Activated T-cell treated with anti-CD3 and anti-CD28 coated beads, Interleukin-2, amount 50 U/mL, for 24 hours (primary cell): ENCODE results near the gene FAN1.

ENCODE experiments used
- DNase-seq: peaks from one replicate; pipeline ENCODE4 v3.0.0-alpha.2; 2020
- H3K27ac Mint-ChIP-seq: 2 replicates; pipeline ENCODE4 v1.8.0; 2020; ENCODE audit warnings: mild to moderate bottlenecking, mixed read lengths
- H3K27me3 Mint-ChIP-seq: 2 replicates; pipeline ENCODE4 v1.8.0; 2020; ENCODE audit warnings: mixed read lengths
- H3K36me3 Mint-ChIP-seq: 2 replicates; pipeline ENCODE4 v1.8.0; 2020; ENCODE audit warnings: low read depth, mixed read lengths
- H3K4me1 Mint-ChIP-seq: 2 replicates; pipeline ENCODE4 v1.8.0; 2020; ENCODE audit warnings: low read depth, mixed read lengths
- H3K4me3 Mint-ChIP-seq: 2 replicates; pipeline ENCODE4 v1.8.0; 2020; ENCODE audit warnings: mild to moderate bottlenecking, moderate library complexity, mixed read lengths
- H3K9me3 Mint-ChIP-seq: 2 replicates; pipeline ENCODE4 v1.8.0; 2020; ENCODE audit warnings: mixed read lengths

Gene FAN1

DNA sequence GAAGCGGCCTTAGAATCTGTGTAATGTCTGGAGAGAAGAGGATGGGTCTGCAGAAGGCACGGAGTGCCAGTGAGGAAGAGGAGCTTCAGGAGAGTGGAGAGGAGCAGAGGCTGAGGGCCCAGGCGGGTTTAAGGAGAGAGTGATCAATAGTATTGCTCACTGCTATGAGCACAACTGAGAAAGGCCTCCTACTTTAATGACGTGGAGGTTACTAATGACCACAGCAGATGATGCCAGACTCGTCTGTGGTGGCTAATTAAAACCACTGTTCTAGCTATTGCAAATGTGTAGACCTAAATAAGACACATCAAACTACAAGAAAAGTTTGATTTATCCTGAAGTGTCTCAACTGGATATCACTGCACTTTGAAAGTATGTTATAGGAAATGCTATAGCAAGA lies 54.5 kb downstream of the FAN1 start:
- no peak overlapping the region for H3K4me3 Mint-ChIP-seq
- H3K9me3 Mint-ChIP-seq = no peaks in the 10 kb centered on the region
- no peak for DNase-seq
- H3K27ac Mint-ChIP-seq = peak overlapping the region; percentile 5
- H3K27me3 Mint-ChIP-seq = no peaks in the 10 kb centered on the region
- peaks cover 10% of the 10 kb centered on the region for H3K4me1 Mint-ChIP-seq
- peaks cover 78% of the 10 kb centered on the region for H3K36me3 Mint-ChIP-seq

GRCh38 chr15:30962079-30962478 lies 58.4 kb downstream of the FAN1 start:
- H3K27ac Mint-ChIP-seq = peak overlapping the region; percentile 5
- H3K4me1 Mint-ChIP-seq = peaks cover 20% of the 10 kb centered on the region
- H3K36me3 Mint-ChIP-seq = peaks cover 70% of the 10 kb centered on the region
- no peak overlapping the region for H3K4me3 Mint-ChIP-seq
- DNase-seq = no peak
- no peaks in the 10 kb centered on the region for H3K27me3 Mint-ChIP-seq
- H3K9me3 Mint-ChIP-seq = no peaks in the 10 kb centered on the region

GRCh38 chr15:30962659-30963058 lies 58.9 kb downstream of the FAN1 start:
- H3K36me3 Mint-ChIP-seq = peaks cover 69% of the 10 kb centered on the region
- H3K27ac Mint-ChIP-seq = peak overlapping the region; percentile 5
- peaks cover 22% of the 10 kb centered on the region for H3K4me1 Mint-ChIP-seq
- no peak for DNase-seq
- no peaks in the 10 kb centered on the region for H3K9me3 Mint-ChIP-seq
- no peak overlapping the region for H3K4me3 Mint-ChIP-seq
- no peaks in the 10 kb centered on the region for H3K27me3 Mint-ChIP-seq

DNA sequence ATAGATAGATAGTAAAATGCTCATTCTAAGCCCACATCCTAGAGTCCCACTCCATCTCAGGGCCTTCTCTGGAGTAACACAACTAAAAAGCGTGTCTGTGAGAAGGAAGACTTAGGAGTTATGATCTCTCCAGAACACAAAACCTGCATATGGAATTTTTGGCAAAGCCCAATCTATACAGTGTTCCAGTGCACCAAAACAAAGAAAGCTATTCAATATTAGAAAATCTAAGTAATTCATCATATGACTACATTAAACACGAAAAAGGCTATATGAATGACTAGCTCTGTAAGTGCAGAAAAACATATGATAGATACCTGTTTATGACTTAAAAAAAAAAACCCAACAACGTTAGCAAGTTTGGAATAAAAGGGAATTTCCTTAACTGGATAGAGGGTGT lies 60.0 kb downstream of the FAN1 start:
- H3K27ac Mint-ChIP-seq = no peak overlapping the region
- peaks cover 24% of the 10 kb centered on the region for H3K4me1 Mint-ChIP-seq
- no peak for DNase-seq
- H3K27me3 Mint-ChIP-seq = no peaks in the 10 kb centered on the region
- no peaks in the 10 kb centered on the region for H3K9me3 Mint-ChIP-seq
- no peak overlapping the region for H3K4me3 Mint-ChIP-seq
- H3K36me3 Mint-ChIP-seq = peaks cover 61% of the 10 kb centered on the region

- Mint-ChIP-seq H3K9me3 (no peaks in the 10 kb centered on the region), H3K36me3 (peaks cover 68% of the 10 kb centered on the region), H3K27me3 (no peaks in the 10 kb centered on the region), H3K27ac (peak overlapping the region; percentile 12), H3K4me1 (peaks cover 25% of the 10 kb centered on the region), H3K4me3 (no peak overlapping the region)
- no peak for DNase-seq
Measured at GRCh38 chr15:30969724-30970123, 66.0 kb downstream of the FAN1 start.

GRCh38 chr15:30973379-30973778 lies 69.7 kb downstream of the FAN1 start:
- Mint-ChIP-seq H3K4me3 (no peak overlapping the region), H3K9me3 (no peaks in the 10 kb centered on the region), H3K27me3 (no peaks in the 10 kb centered on the region), H3K4me1 (peaks cover 24% of the 10 kb centered on the region), H3K36me3 (peaks cover 64% of the 10 kb centered on the region), H3K27ac (no peak overlapping the region)
- DNase-seq = no peak

- no peak for DNase-seq
- peaks cover 66% of the 10 kb centered on the region for H3K36me3 Mint-ChIP-seq
- H3K9me3 Mint-ChIP-seq = no peaks in the 10 kb centered on the region
- H3K4me1 Mint-ChIP-seq = peaks cover 25% of the 10 kb centered on the region
- no peak overlapping the region for H3K4me3 Mint-ChIP-seq
- H3K27me3 Mint-ChIP-seq = no peaks in the 10 kb centered on the region
- no peak overlapping the region for H3K27ac Mint-ChIP-seq
Measured at GRCh38 chr15:30974112-30974511, 70.4 kb downstream of the FAN1 start.

GRCh38 chr15:30978328-30978727 lies 74.6 kb downstream of the FAN1 start:
- H3K27me3 Mint-ChIP-seq = no peaks in the 10 kb centered on the region
- no peak overlapping the region for H3K4me3 Mint-ChIP-seq
- no peak overlapping the region for H3K27ac Mint-ChIP-seq

DNA sequence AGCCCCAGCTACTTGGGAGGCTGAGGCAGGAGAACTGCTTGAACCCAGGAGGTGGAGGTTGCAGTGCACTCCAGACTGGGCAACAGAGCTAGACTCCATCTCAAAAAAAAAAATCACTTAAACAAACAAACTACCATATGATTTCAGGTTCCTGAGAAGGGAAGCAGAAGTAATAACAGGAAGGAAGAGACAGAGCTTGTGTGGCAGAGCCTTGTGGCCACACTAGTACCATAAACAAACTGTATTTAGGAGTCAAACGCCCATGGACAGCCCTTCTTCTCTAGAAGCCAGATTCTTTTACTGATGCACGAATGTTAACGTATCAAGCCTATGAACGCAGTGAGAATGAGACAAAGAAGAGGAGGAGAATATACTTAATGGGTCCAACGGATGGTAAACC lies 75.7 kb downstream of the FAN1 start:
- H3K27ac Mint-ChIP-seq = no peak overlapping the region
- no peak for DNase-seq
- H3K9me3 Mint-ChIP-seq = no peaks in the 10 kb centered on the region
- H3K4me3 Mint-ChIP-seq = no peak overlapping the region
- peaks cover 41% of the 10 kb centered on the region for H3K4me1 Mint-ChIP-seq
- H3K36me3 Mint-ChIP-seq = peaks cover 63% of the 10 kb centered on the region
- H3K27me3 Mint-ChIP-seq = no peaks in the 10 kb centered on the region

More at GRCh38 chr15:30978328-30978727, 74.6 kb downstream of the FAN1 start:
- Mint-ChIP-seq H3K4me1 (peaks cover 30% of the 10 kb centered on the region), H3K36me3 (peaks cover 68% of the 10 kb centered on the region), H3K9me3 (no peaks in the 10 kb centered on the region)
- DNase-seq = no peak

GRCh38 chr15:30984118-30984517 lies 80.4 kb downstream of the FAN1 start:
- DNase-seq = no peak
- Mint-ChIP-seq H3K4me1 (peaks cover 64% of the 10 kb centered on the region), H3K36me3 (peaks cover 62% of the 10 kb centered on the region), H3K27me3 (no peaks in the 10 kb centered on the region), H3K4me3 (no peak overlapping the region), H3K27ac (no peak overlapping the region), H3K9me3 (no peaks in the 10 kb centered on the region)

GRCh38 chr15:30984542-30984941 lies 80.8 kb downstream of the FAN1 start:
- Mint-ChIP-seq H3K4me3 (no peak overlapping the region), H3K36me3 (peaks cover 58% of the 10 kb centered on the region), H3K9me3 (no peaks in the 10 kb centered on the region), H3K27ac (peak overlapping the region; percentile 44), H3K27me3 (no peaks in the 10 kb centered on the region), H3K4me1 (peaks cover 61% of the 10 kb centered on the region)
- DNase-seq = no peak

DNA sequence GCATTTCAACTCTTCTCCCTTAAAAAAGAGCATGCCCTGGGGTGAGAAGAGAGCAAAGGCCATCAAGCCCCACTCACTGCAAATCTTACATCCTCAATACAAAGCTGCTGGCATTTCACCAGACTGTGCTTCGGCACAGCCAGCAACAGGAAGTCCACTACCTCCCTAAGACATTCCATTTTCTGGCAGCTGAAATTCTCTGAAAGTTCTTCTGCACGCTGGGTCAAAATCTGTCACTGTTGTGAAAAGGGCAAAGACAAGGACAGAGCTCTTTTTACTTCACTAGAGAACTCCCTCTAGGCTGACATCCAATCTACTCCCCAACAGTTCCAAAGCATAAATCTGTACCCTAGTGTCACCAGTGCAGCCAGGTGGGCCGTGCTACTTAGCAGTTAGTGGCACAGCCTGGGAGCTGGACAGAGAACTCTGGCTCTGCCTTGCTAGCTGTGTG lies 81.4 kb downstream of the FAN1 start:
- DNase-seq = no peak
- H3K36me3 Mint-ChIP-seq = peaks cover 52% of the 10 kb centered on the region
- H3K27me3 Mint-ChIP-seq = no peaks in the 10 kb centered on the region
- H3K9me3 Mint-ChIP-seq = no peaks in the 10 kb centered on the region
- H3K4me1 Mint-ChIP-seq = peaks cover 60% of the 10 kb centered on the region
- H3K27ac Mint-ChIP-seq = peak overlapping the region; percentile 44
- H3K4me3 Mint-ChIP-seq = no peak overlapping the region

GRCh38 chr15:30990036-30990435 lies 86.3 kb downstream of the FAN1 start:
- DNase-seq = no peak
- peaks cover 24% of the 10 kb centered on the region for H3K36me3 Mint-ChIP-seq
- peaks cover 41% of the 10 kb centered on the region for H3K4me1 Mint-ChIP-seq
- H3K9me3 Mint-ChIP-seq = no peaks in the 10 kb centered on the region
- no peak overlapping the region for H3K27ac Mint-ChIP-seq
- no peaks in the 10 kb centered on the region for H3K27me3 Mint-ChIP-seq
- peak overlapping the region; percentile 90 for H3K4me3 Mint-ChIP-seq

DNA sequence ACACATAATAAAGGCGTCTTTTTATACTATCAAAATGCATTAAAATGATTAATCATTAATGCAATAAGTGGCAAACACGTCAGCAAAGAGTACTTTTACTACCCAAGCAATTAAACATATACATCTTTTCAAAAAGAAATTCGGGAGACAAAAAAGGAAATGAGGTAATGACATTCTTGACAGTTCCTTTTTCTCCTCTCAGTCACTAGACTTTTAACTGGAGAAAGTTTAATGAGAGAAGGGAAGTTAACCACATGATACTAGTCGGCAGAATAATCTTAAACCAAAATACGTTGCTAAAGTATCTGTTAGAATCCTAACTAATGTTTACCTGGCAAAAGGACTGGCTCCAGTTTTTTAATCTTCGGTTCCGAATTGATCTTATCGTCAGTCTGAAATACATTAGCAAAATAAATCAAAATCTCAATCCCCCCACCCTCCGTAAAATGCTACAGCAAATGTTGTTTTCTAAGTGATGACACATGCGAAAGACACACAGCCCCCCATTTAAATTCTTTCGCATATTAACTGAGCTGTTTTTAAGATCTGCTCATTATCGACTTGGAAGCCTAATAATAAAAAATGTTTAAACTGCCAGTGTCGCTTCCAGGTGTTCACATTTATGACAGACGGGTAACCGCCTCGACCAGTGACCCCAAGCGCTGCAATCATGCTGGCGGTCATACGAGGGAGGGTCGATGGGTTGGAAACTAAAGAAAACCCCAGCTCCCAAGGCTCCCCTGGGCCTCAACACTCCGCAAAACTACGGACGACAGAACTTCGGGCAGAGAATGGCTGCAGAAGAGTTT lies 86.9 kb downstream of the FAN1 start:
- no peak for DNase-seq
- Mint-ChIP-seq H3K4me3 (peak overlapping the region; percentile 90), H3K4me1 (peaks cover 34% of the 10 kb centered on the region), H3K27me3 (no peaks in the 10 kb centered on the region), H3K36me3 (peaks cover 18% of the 10 kb centered on the region), H3K27ac (peak overlapping the region; percentile 89), H3K9me3 (no peaks in the 10 kb centered on the region)
